GM10266 (cell line): Measurements from ENCODE around the gene BRMS1.

Source experiments
- DNase-seq: peaks from one replicate; pipeline ENCODE4 v3.0.0; 2012; ENCODE audit errors: extremely low spot score
- TF ChIP-seq, protein P1 (sequence below): IDR thresholded peaks from 2 replicates; pipeline ENCODE4 v1.5.1; 2012; ENCODE audit warnings: mild to moderate bottlenecking, low read depth; ENCODE audit not compliant: control insufficient read depth, insufficient read depth; ENCODE audit errors: missing control alignments

Gene BRMS1

DNA sequence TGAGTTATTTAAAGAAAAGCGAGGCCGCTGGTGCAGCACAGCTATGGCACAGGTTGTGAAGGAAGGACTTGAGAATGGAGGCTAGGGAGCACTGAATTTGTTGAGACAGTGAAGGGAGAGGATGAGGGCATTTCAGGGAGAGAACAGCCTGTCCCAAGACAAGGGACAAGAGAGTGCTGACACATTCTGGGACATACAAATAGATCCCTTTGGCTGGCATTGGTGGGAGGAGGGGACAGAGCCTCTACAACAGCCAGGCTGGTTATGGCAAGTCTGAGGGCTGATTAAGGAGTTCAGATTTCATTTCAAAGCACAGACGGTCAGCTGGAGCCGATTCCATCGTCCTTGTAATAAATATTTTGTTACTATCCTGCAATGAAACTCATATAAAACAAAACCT is 28.4 kb upstream of the BRMS1 start:
- peak; percentile 5 for DNase-seq

DNA sequence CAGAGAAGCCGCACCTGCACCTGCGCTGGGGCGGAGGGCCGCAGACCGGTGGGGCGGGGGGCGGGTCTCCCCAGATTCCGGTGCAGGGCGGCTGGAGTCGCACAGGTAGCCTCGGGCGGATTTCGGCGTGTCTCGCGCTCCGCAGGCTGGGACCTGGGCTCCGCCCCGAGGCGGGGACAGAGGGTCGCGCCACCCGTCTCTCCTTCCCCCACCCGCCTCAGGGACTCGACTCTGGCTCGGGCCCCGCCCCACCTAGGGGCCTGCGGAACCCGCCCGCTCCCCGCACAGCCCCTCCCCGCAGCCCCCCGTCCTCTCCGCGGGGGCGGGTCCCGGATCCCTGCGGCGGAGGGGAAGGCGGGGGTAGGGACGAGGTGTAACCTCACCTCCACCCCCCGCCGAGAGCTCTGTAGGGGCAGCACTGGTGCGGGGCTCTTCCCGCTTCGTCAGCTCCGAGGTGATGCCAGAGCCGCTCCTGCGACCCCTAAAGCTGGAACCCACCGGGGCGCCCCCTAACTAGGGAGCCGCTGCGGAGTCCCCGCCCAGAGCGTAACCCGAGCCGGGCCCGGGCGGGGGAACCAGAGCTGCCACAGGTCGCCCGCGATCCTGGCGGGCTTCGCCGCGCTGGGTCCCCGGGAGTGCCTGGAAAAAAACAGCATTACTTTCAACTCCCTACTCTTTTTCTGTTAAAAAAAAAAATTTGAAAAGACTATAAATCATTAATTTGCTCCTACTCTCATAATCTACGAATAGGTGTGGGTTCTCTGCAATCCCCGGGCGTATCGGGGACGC is 26.9 kb upstream of the BRMS1 start, which contains the start of gene SLC29A2:
Gene SLC29A2 (minus strand): TSS at position 134 of the 789 bp plus-strand sequence. CDS start 169 bp downstream, outside the sequence.
- DNase-seq = peak; percentile 91
- TF ChIP-seq, protein P1, sequence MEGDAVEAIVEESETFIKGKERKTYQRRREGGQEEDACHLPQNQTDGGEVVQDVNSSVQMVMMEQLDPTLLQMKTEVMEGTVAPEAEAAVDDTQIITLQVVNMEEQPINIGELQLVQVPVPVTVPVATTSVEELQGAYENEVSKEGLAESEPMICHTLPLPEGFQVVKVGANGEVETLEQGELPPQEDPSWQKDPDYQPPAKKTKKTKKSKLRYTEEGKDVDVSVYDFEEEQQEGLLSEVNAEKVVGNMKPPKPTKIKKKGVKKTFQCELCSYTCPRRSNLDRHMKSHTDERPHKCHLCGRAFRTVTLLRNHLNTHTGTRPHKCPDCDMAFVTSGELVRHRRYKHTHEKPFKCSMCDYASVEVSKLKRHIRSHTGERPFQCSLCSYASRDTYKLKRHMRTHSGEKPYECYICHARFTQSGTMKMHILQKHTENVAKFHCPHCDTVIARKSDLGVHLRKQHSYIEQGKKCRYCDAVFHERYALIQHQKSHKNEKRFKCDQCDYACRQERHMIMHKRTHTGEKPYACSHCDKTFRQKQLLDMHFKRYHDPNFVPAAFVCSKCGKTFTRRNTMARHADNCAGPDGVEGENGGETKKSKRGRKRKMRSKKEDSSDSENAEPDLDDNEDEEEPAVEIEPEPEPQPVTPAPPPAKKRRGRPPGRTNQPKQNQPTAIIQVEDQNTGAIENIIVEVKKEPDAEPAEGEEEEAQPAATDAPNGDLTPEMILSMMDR = no peak

More for the DNA sequence above, 28.4 kb upstream of the BRMS1 start:
- TF ChIP-seq, protein P1 = no peak

DNA sequence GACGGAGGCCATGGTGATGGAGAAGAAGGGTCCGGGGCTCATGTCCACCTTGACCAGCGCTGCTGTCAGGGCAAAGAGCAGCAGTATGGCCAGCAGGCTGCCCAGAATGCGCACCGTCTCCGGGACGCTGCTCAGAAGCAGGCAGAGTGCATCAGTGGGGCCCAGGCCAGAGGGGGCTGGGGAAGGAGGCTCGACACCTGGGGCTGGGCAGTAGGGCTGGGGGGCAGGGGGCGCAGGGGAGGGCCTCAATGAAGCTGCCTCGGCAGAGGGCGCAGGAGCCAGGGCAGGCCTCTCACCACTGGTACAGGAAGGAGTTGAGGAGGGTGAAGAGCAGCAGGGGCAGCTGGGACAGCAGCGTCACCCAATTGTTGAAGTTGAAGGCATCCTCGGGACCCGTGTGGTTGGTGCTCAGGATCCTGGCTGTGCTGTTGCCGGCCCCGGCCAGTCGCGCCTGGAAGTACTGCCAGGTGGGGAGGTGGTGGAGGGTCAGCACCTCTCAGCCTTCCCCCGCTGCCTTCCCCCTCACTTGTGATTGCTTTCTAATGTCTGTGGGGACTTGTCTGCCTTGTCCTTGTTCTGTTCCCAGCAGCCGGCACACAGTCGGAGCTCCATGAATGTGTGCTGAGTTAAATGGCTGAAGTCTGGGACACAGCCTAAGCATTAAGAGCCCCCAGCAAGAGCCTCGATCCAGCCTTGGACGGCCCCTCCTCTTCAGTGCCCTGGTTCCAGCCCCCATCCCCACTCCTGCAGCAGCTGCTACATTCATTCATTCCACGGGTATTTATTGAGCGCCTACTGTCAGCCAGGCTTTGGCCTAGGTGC is 24.4 kb upstream of the BRMS1 start:
- no peak for DNase-seq
- TF ChIP-seq, protein P1 = no peak

DNA sequence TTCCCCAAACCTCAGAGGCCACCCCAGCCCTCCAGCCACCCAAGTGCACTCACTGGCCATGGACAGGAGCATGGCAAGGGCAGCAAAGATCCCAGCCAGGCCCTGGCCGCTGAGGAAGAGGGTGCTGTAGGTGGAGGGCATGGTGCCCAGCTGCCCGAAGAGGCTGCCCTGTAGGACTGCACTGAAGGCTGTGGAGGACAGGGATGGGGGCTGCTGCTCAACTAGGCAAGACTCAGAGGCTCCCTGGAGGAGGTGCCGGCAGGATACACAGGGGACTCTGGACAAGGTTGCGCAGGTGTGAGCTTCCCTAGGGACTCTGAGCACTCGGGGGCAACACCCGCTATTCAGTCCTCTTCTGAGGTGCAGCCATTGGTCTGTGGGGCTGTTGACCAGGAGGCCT is 23.6 kb upstream of the BRMS1 start:
- no peak for DNase-seq

DNA sequence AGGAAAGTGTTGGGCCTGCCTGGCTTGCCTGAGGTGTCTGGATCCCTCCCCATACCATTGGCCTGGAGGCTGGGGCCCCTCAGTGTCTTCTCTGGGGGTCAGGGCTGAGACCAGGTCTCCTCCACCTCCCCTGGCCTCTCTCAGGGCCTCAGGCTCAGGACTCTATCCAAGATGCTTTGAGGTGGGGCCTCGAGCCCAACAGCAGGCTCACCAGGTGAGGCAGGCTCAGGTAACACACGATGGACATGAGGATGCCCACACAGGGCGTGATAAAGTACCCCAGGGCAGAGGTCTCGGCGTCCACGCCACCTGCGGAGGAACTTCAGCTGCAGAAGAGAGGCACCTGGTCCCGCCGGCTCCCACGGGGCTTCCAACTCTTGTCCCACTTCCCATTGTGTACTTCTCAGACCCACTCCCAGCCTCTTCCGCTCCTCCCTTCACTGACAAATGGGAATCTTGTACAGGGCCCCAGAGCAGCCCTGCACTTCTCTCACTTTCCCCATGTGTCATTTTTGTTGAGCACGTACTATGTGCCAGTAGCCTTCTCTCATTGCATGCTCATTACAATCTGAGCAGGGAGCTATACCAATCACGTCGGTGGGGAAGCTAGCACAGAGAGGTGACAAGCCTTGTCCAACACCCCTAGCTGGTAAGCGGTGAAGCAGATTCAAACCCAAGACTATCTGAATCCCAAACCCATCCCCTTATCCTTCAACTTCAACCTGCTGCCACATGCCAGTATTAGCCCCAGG is 22.8 kb upstream of the BRMS1 start:
- TF ChIP-seq, protein P1 = no peak
- DNase-seq = peak; percentile 2

More for the DNA sequence above, 23.6 kb upstream of the BRMS1 start:
- TF ChIP-seq, protein P1 = no peak

DNA sequence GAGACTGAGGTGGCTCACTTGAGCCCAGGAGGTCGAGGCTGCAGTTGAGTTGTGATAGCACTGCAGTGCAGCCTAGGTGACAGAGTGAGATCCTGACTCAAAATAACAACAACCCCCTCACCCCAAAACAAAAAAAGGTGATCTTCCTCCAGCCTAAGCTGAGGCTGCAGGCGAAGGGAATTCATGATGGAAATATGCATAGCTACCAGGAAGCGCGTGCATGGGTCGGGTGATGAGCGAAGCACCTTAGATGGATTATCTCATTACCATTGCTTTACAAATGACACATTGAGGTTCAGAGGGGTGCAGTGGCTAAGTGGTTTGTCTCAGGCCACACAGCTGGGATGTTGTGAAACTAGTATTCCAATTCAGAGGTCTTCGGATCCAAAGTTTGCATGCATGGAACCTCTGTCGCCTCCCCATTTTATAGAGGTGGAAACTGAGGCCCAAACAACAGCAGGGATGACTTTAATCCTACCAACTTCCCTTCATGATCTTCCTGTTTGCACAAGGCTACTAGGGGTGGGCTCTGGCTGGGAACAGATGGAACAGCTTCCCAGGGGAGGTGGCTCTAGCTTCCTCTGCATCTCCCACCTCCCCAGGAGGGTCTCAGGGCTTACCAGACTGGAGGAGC is 22.1 kb upstream of the BRMS1 start:
- DNase-seq = peak; percentile 2
- TF ChIP-seq, protein P1 = no peak
